GM18505 (cell line): ENCODE data around the gene EARS2.
"Not testable (repeated sequence)": the region's sequence is repeated elsewhere in the genome, so short reads cannot be mapped to it uniquely, and the experiment has no call there.

Source experiments
- ATAC-seq: cut with Tn5 transposase; IDR thresholded peaks from one replicate; pipeline ENCODE4 v1.9.1; 2021; ENCODE audit not compliant: unreplicated experiment
- POLR2A ChIP-seq: IDR thresholded peaks from 4 replicates; pipeline ENCODE4 v1.6.1; 2011; ENCODE audit warnings: borderline replicate concordance; ENCODE audit not compliant: insufficient read depth, insufficient read length; ENCODE audit errors: extremely low read depth

Gene EARS2

GRCh38 chr16:23556881-23557778, at the start of gene EARS2, which contains the start of gene UBFD1:
TSS of gene EARS2 (minus strand) at chr16:23557350. CDS start at chr16:23557343, 7 bp downstream.
TSS of gene UBFD1 (plus strand) at chr16:23557727. CDS start at chr16:23557743, 16 bp downstream.
- ATAC-seq: peak; percentile 87

GRCh38 chr16:23597003-23597756, 40.0 kb upstream of the EARS2 start:
- no peak for ATAC-seq
- TF ChIP-seq POLR2A: no peak

More at GRCh38 chr16:23556881-23557778, at the start of gene EARS2, which contains the start of gene UBFD1:
- peak; percentile 88 for TF ChIP-seq POLR2A

- peak; percentile 93 for ATAC-seq
- TF ChIP-seq POLR2A: peak; percentile 84
Observed at GRCh38 chr16:23595951-23596720, 39.0 kb upstream of the EARS2 start, which contains the start of gene NDUFAB1. TSS of gene NDUFAB1 (minus strand) at chr16:23596316. CDS start at chr16:23596290, 26 bp downstream.

GRCh38 chr16:23595246-23595950, 38.2 kb upstream of the EARS2 start:
- TF ChIP-seq POLR2A: no peak
- no peak for ATAC-seq

GRCh38 chr16:23594186-23594585, 37.0 kb upstream of the EARS2 start:
- ATAC-seq: no peak
- TF ChIP-seq POLR2A: no peak

- ATAC-seq: no peak
- no peak for TF ChIP-seq POLR2A
Observed at GRCh38 chr16:23590181-23590580, 33.0 kb upstream of the EARS2 start.

GRCh38 chr16:23587726-23588125, 30.6 kb upstream of the EARS2 start:
- no peak for ATAC-seq
- TF ChIP-seq POLR2A: no peak

GRCh38 chr16:23584186-23585076, 27.3 kb upstream of the EARS2 start:
- no peak for TF ChIP-seq POLR2A
- ATAC-seq: no peak

- not testable (repeated sequence) for ATAC-seq
Observed at GRCh38 chr16:23583271-23583670, 26.1 kb upstream of the EARS2 start.

GRCh38 chr16:23581764-23582163, 24.6 kb upstream of the EARS2 start:
- TF ChIP-seq POLR2A: no peak

GRCh38 chr16:23580391-23580790, 23.2 kb upstream of the EARS2 start:
- ATAC-seq: no peak
- no peak for TF ChIP-seq POLR2A

More at GRCh38 chr16:23581764-23582163, 24.6 kb upstream of the EARS2 start:
- ATAC-seq: no peak
